IPS-18c (cell line): Measurements from ENCODE around the gene SH3GL2.

ENCODE experiments used
- H3K4me3 ChIP-seq: 2 replicates; pipeline ENCODE4 v1.7.0; 2013; ENCODE audit warnings: low read depth, mild to moderate bottlenecking, low read length, moderate library complexity; ENCODE audit not compliant: insufficient read depth
- H3K9me3 ChIP-seq: one replicate; pipeline ENCODE4 v1.6.1; 2013; ENCODE audit warnings: mild to moderate bottlenecking, low read length, moderate library complexity; ENCODE audit not compliant: control insufficient read depth, insufficient read depth

The SH3GL2 gene

GRCh38 chr9:17578911-17579793 lies at the start of gene SH3GL2:
Gene SH3GL2, plus strand, starts transcription at chr9:17579066.
- Histone ChIP-seq H3K4me3 (peak within 1 kb of the TSS; percentile 62), H3K9me3 (peaks cover 2% of the 10 kb centered on the region)

GRCh38 chr9:17531642-17532254 lies 47.1 kb upstream of the SH3GL2 start:
- no peak overlapping the region for H3K4me3 ChIP-seq
- H3K9me3 ChIP-seq, result no peaks in the 10 kb centered on the region

- Histone ChIP-seq H3K9me3 (no peaks in the 10 kb centered on the region), H3K4me3 (no peak overlapping the region)
Measured at GRCh38 chr9:17532461-17532860, 46.4 kb upstream of the SH3GL2 start.

- H3K9me3 ChIP-seq, result peaks cover 3% of the 10 kb centered on the region
- H3K4me3 ChIP-seq, result no peak overlapping the region
Measured at GRCh38 chr9:17535176-17535575, 43.7 kb upstream of the SH3GL2 start.

GRCh38 chr9:17536027-17536426 lies 42.8 kb upstream of the SH3GL2 start:
- no peak overlapping the region for H3K4me3 ChIP-seq
- H3K9me3 ChIP-seq, result peaks cover 3% of the 10 kb centered on the region

GRCh38 chr9:17551023-17551422 lies 27.8 kb upstream of the SH3GL2 start:
- Histone ChIP-seq H3K4me3 (no peak overlapping the region), H3K9me3 (no peaks in the 10 kb centered on the region)

GRCh38 chr9:17555362-17556054 lies 23.4 kb upstream of the SH3GL2 start:
- no peaks in the 10 kb centered on the region for H3K9me3 ChIP-seq
- H3K4me3 ChIP-seq, result no peak overlapping the region

- Histone ChIP-seq H3K9me3 (no peaks in the 10 kb centered on the region), H3K4me3 (no peak overlapping the region)
Measured at GRCh38 chr9:17556255-17556654, 22.6 kb upstream of the SH3GL2 start.

GRCh38 chr9:17556935-17557334 lies 21.9 kb upstream of the SH3GL2 start:
- Histone ChIP-seq H3K9me3 (no peaks in the 10 kb centered on the region), H3K4me3 (no peak overlapping the region)

GRCh38 chr9:17571825-17572224 lies 7.0 kb upstream of the SH3GL2 start:
- no peaks in the 10 kb centered on the region for H3K9me3 ChIP-seq
- H3K4me3 ChIP-seq, result no peak overlapping the region

- no peak overlapping the region for H3K4me3 ChIP-seq
- H3K9me3 ChIP-seq, result peaks cover 2% of the 10 kb centered on the region
Measured at GRCh38 chr9:17574342-17574741, 4.5 kb upstream of the SH3GL2 start.

GRCh38 chr9:17578577-17578910 lies 322 bp upstream of the SH3GL2 start:
- peaks cover 2% of the 10 kb centered on the region for H3K9me3 ChIP-seq
- peak overlapping the region; percentile 62 for H3K4me3 ChIP-seq

GRCh38 chr9:17580119-17580518 lies 1.3 kb downstream of the SH3GL2 start:
- H3K4me3 ChIP-seq, result no peak overlapping the region
- peaks cover 2% of the 10 kb centered on the region for H3K9me3 ChIP-seq

GRCh38 chr9:17587113-17587512 lies 8.2 kb downstream of the SH3GL2 start:
- H3K9me3 ChIP-seq, result no peaks in the 10 kb centered on the region

GRCh38 chr9:17588395-17588794 lies 9.5 kb downstream of the SH3GL2 start:
- Histone ChIP-seq H3K4me3 (no peak overlapping the region), H3K9me3 (no peaks in the 10 kb centered on the region)

More at GRCh38 chr9:17587113-17587512, 8.2 kb downstream of the SH3GL2 start:
- no peak overlapping the region for H3K4me3 ChIP-seq

- Histone ChIP-seq H3K4me3 (no peak overlapping the region), H3K9me3 (no peaks in the 10 kb centered on the region)
Measured at GRCh38 chr9:17588941-17589340, 10.1 kb downstream of the SH3GL2 start.

- Histone ChIP-seq H3K9me3 (no peaks in the 10 kb centered on the region), H3K4me3 (no peak overlapping the region)
Measured at GRCh38 chr9:17589771-17590170, 10.9 kb downstream of the SH3GL2 start.

GRCh38 chr9:17594961-17595360 lies 16.1 kb downstream of the SH3GL2 start:
- no peak overlapping the region for H3K4me3 ChIP-seq
- H3K9me3 ChIP-seq, result no peaks in the 10 kb centered on the region
